HepG2 (cell line): Measurements from ENCODE around the gene CDK5RAP2. TPM values are rescaled to one million over a fixed set of nuclear protein-coding genes. Genes with fewer than 3 reads are reported as not detected.

Source experiments
- ATAC-seq: fragments of 200-7000 bp; cut with Tn5 transposase; 3 replicates; pipeline ENCODE4 v1.9.1; 2020; ENCODE audit warnings: mild to moderate bottlenecking, moderate library complexity
- BruUV-seq: library from RNA; stranded (reverse); fragments of 400-500 nt; replicated peaks from 2 replicates; lab custom pipeline; 2021; lab: Mats Ljungman, UMichigan
- CTCF ChIA-PET: fragments of 300-600 bp; formaldehyde crosslinking; extraction: SDS; loops from one replicate; lab custom pipeline; 2021; ENCODE audit warnings: low total read pairs, inconsistent platforms, low intra/inter-chr PET ratio; lab: Yijun Ruan, JAX
- POLR2A ChIA-PET: fragments of 350-600 bp; sonication (Branson Sonifier 250); formaldehyde crosslinking; loops from one replicate; lab custom pipeline; 2020; ENCODE audit warnings: antibody characterized with exemption, inconsistent platforms; lab: Yijun Ruan, JAX
- DNase-seq: peaks from one replicate; pipeline ENCODE4 v3.0.0-alpha.2; 2015; ENCODE audit warnings: low spot score
- FAIRE-seq: peaks from 3 replicates; lab custom pipeline; 2011; peaks lifted over from hg19 to GRCh38; lab: Jason Lieb, UNC
- H2AFZ ChIP-seq: one replicate; pipeline ENCODE4 v1.6.1; 2011; ENCODE audit warnings: low read length, inconsistent platforms
- H3K27ac ChIP-seq: fragments of 300-600 bp; 3 replicates; pipeline ENCODE4 v1.8.0; 2011; ENCODE audit warnings: mixed run types, mild to moderate bottlenecking, mixed read lengths, low read length, inconsistent platforms; ENCODE audit not compliant: insufficient read depth; ENCODE audit errors: extremely low read length
- H3K27me3 ChIP-seq, 2 experiments: fragments of 200-600 bp in 1 of 2; 2 replicates in 1 of 2; 3 replicates in 1 of 2; pipeline versions ENCODE4 v1.6.0 to v1.8.0; 2011; ENCODE audit warnings: low read length in 2 of 2, mild to moderate bottlenecking in 2 of 2, moderate library complexity in 2 of 2, inconsistent platforms in 1 of 2; ENCODE audit not compliant: insufficient read depth in 2 of 2, control insufficient read depth in 1 of 2
- H3K36me3 ChIP-seq, 2 experiments: fragments of 200-600 bp in 1 of 2; replicated peaks in 1 of 2; 2 replicates in 1 of 2; 3 replicates in 1 of 2; pipeline versions ENCODE4 v1.5.1 to v1.8.0; 2011; ENCODE audit warnings: low read length in 2 of 2, inconsistent platforms in 1 of 2; ENCODE audit not compliant: insufficient read depth in 2 of 2, control insufficient read depth in 1 of 2
- H3K4me1 ChIP-seq: 2 replicates; pipeline ENCODE4 v1.5.1; 2012; ENCODE audit warnings: low read length, inconsistent platforms; ENCODE audit not compliant: insufficient read depth
- H3K4me2 ChIP-seq: 2 replicates; pipeline ENCODE4 v1.6.0; 2011; ENCODE audit warnings: low read depth, low read length, inconsistent platforms
- H3K4me3 ChIP-seq, 3 experiments: fragments of 200-600 bp in 1 of 3; sonication (generic), shearing (Covaris generic) in 1 of 3; replicated peaks in 1 of 3; 2 replicates each; pipeline ENCODE4 v1.5.1; 2011 to 2016; ENCODE audit warnings: low read length in 3 of 3, inconsistent platforms in 2 of 3, low read depth in 2 of 3, mild to moderate bottlenecking in 2 of 3, control low read depth in 1 of 3, mixed read lengths in 1 of 3; ENCODE audit not compliant: insufficient read depth in 1 of 3
- H3K79me2 ChIP-seq: one replicate; pipeline ENCODE4 v1.6.1; 2011; ENCODE audit warnings: low read length, inconsistent platforms; ENCODE audit not compliant: insufficient read depth
- H3K9ac ChIP-seq: 2 replicates; pipeline ENCODE4 v1.6.0; 2011; ENCODE audit warnings: mild to moderate bottlenecking, low read depth, low read length, inconsistent platforms; ENCODE audit not compliant: insufficient read depth
- H3K9me3 ChIP-seq: 2 replicates; pipeline ENCODE4 v1.5.1; 2012; ENCODE audit warnings: mild to moderate bottlenecking, low read length
- H4K20me1 ChIP-seq: 2 replicates; pipeline ENCODE4 v1.6.0; 2011; ENCODE audit warnings: inconsistent platforms, mild to moderate bottlenecking, low read length, moderate library complexity; ENCODE audit not compliant: insufficient read depth
- AGO2 ChIP-seq: fragments of 200-400 bp; formaldehyde crosslinking; optimal IDR thresholded peaks from 2 replicates; pipeline ENCODE3; 2017; ENCODE audit warnings: mild to moderate bottlenecking, low read depth, low read length, moderate library complexity
- CEBPZ ChIP-seq: IDR thresholded peaks from 2 replicates; pipeline ENCODE4 v1.6.1; 2012; ENCODE audit warnings: low read length, improper control_type of control experiment
- ELF4 ChIP-seq: sonication (generic); formaldehyde crosslinking; IDR thresholded peaks from 2 replicates; pipeline ENCODE4 v1.5.0; 2020; ENCODE audit warnings: missing genetic modification reagents, mild to moderate bottlenecking, moderate library complexity, borderline replicate concordance
- SIN3A ChIP-seq: IDR thresholded peaks from 2 replicates; pipeline ENCODE4 v1.6.1; 2011; ENCODE audit warnings: low read depth, mild to moderate bottlenecking, control low read depth, low read length, borderline replicate concordance
- ZNF143 ChIP-seq: sonication (generic); formaldehyde crosslinking; IDR thresholded peaks from 2 replicates; pipeline ENCODE4 v1.4.0; 2020; ENCODE audit warnings: missing genetic modification reagents
- ZNF224 ChIP-seq: sonication (generic); formaldehyde crosslinking; IDR thresholded peaks from 2 replicates; pipeline ENCODE4 v1.5.0; 2020; ENCODE audit warnings: mild to moderate bottlenecking, missing genetic modification reagents
- ZNF354B ChIP-seq: sonication (generic); formaldehyde crosslinking; IDR thresholded peaks from 2 replicates; pipeline ENCODE4 v1.8.0; 2022; ENCODE audit warnings: mild to moderate bottlenecking, missing genetic modification reagents
- ZNF513 ChIP-seq: sonication (generic); formaldehyde crosslinking; conservative IDR thresholded peaks from 2 replicates; pipeline ENCODE4 v1.5.0; 2020; ENCODE audit warnings: missing genetic modification reagents
- ZNF567 ChIP-seq: sonication (generic); formaldehyde crosslinking; IDR thresholded peaks from 2 replicates; pipeline ENCODE4 v1.8.1; 2023; ENCODE audit warnings: mild to moderate bottlenecking, missing genetic modification reagents, borderline replicate concordance
- ZNF713 ChIP-seq: sonication (generic); formaldehyde crosslinking; IDR thresholded peaks from 2 replicates; pipeline ENCODE4 v1.4.0; 2020; ENCODE audit warnings: mild to moderate bottlenecking, missing genetic modification reagents
- ZNF720 ChIP-seq: sonication (generic); formaldehyde crosslinking; IDR thresholded peaks from 2 replicates; pipeline ENCODE4 v1.4.0; 2020; ENCODE audit warnings: missing genetic modification reagents
- WGBS: methylation state at CpG from one replicate; pipeline ENCODE4 v1.1.6; 2017; ENCODE audit warnings: low lambda C conversion rate; 5-methylcytosine and 5-hydroxymethylcytosine counted together
- in situ Hi-C: cut with HindIII; loops from 2 replicates; pipeline ENCODE4 v1.10.0; 2017; ENCODE audit warnings: low pct_unique_long_range_greater_than_20kb; ENCODE audit not compliant: extremely low pct_ligation_motif_present
- intact Hi-C: fragments of 100-400 bp; cut with micrococcal nuclease; formaldehyde crosslinking; loops from one replicate; pipeline ENCODE4 v1.10.0; 2022; ENCODE audit not compliant: unreplicated experiment
- polyA plus RNA-seq, 8 experiments: library from polyadenylated mRNA; depleted of rRNA in 3 of 8; stranded (reverse) in 7 of 8; unstranded in 1 of 8; fragments of >200 nt; fragmentation: Illumina TruSeq in 4 of 8; extraction: Trizol in 4 of 8; gene quantifications; 2 replicates each; pipeline versions ENCODE4 v1.2.1 to v1.2.3, GENCODE V29; 2011 to 2016; ENCODE audit warnings: low read depth in 4 of 8, missing spikeins in 1 of 8, mixed read lengths in 1 of 8; ENCODE audit not compliant: insufficient read depth in 1 of 8
- total RNA-seq, 5 experiments: library from RNA; depleted of rRNA; stranded (reverse); fragments of >200 nt; fragmentation: Illumina TruSeq; extraction: Trizol; gene quantifications; 2 replicates each; pipeline ENCODE4 v1.2.3, GENCODE V29; 2016; ENCODE audit warnings: low read depth in 1 of 5
- TF ChIP-seq, protein P1 (sequence below): IDR thresholded peaks from 2 replicates; pipeline ENCODE4 v1.6.1; 2018; ENCODE audit warnings: missing genetic modification reagents
- TF ChIP-seq, protein P2 (sequence below): sonication (generic); formaldehyde crosslinking; IDR thresholded peaks from 2 replicates; pipeline ENCODE4 v1.5.0; 2020; ENCODE audit warnings: mild to moderate bottlenecking, missing genetic modification reagents
- TF ChIP-seq, protein P3 (sequence below): sonication (generic); formaldehyde crosslinking; IDR thresholded peaks from 2 replicates; pipeline ENCODE4 v1.8.1; 2023; ENCODE audit warnings: mild to moderate bottlenecking, moderate library complexity, missing genetic modification reagents

Gene CDK5RAP2
- total and polyA plus RNA-seq, 2 of the 13 experiments (the other 11 are each of a cell fraction or from before 2014, with no cell fraction given) = 31.8 to 42.2 TPM

- TF ChIP-seq, protein P1, sequence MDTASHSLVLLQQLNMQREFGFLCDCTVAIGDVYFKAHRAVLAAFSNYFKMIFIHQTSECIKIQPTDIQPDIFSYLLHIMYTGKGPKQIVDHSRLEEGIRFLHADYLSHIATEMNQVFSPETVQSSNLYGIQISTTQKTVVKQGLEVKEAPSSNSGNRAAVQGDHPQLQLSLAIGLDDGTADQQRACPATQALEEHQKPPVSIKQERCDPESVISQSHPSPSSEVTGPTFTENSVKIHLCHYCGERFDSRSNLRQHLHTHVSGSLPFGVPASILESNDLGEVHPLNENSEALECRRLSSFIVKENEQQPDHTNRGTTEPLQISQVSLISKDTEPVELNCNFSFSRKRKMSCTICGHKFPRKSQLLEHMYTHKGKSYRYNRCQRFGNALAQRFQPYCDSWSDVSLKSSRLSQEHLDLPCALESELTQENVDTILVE = no peak
- TF ChIP-seq AGO2 = no peak
These were observed 21.5 kb downstream of the CDK5RAP2 start (continued) for GRCh38 chr9:120558454-120558853.

DNA sequence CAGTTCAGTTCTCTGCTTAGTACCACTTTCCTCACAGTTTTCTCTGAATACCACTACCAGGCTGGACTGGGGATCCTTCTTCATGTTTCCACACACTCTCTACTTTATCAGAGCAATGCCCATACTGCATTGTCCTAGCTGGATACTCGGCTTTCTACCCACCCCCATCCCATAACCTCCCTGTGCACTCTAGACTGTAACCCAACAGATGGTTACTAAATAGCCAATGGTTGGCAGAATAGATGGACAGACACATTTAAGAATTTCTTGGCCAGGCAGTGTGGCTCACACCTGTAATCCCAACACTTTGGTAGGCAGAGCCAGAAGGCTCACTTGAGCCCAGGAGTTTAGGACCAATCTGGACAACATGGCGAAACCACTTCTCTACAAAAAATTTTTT is 22.8 kb downstream of the CDK5RAP2 start:
- CTCF ChIA-PET = no interaction called here
- DNase-seq (no peak), ATAC-seq (no peak), FAIRE-seq (no peak)
- H3K9me3 ChIP-seq = no peaks in the 10 kb centered on the region
- H3K27me3 ChIP-seq = no peaks in the 10 kb centered on the region
- no peak overlapping the region for H3K4me2 ChIP-seq
- no peak overlapping the region for H3K27ac ChIP-seq
- no peak overlapping the region for H3K9ac ChIP-seq
- H3K79me2 ChIP-seq = peaks cover 64% of the 10 kb centered on the region
- no peaks in the 10 kb centered on the region for H4K20me1 ChIP-seq
- peaks cover 24% of the 10 kb centered on the region for H3K4me1 ChIP-seq
- WGBS = 47% methylated on average over 2 of the region's 2 CpGs
- H3K4me3 ChIP-seq = no peak overlapping the region
- BruUV-seq = no TSS peak
- in situ Hi-C loops (no loop called here), intact Hi-C loops (no loop called here)
- H2AFZ ChIP-seq = no peak overlapping the region
- peaks cover 10 to 33% of the 10 kb centered on the region in 2 experiments for H3K36me3 ChIP-seq
- POLR2A ChIA-PET = interaction anchor here (0.5 to 1.2 kb wide), 2 partner anchors 15 to 21 kb away, joined by 3 to 4 read pairs; no protein-coding TSS in a partner anchor
- no peak for TF ChIP-seq ELF4 (CRISPR knock-in tag)
- no peak for TF ChIP-seq ZNF354B (CRISPR knock-in tag)
- TF ChIP-seq ZNF143 = no peak
- TF ChIP-seq ZNF720 (CRISPR knock-in tag) = no peak
- TF ChIP-seq, protein P2, sequence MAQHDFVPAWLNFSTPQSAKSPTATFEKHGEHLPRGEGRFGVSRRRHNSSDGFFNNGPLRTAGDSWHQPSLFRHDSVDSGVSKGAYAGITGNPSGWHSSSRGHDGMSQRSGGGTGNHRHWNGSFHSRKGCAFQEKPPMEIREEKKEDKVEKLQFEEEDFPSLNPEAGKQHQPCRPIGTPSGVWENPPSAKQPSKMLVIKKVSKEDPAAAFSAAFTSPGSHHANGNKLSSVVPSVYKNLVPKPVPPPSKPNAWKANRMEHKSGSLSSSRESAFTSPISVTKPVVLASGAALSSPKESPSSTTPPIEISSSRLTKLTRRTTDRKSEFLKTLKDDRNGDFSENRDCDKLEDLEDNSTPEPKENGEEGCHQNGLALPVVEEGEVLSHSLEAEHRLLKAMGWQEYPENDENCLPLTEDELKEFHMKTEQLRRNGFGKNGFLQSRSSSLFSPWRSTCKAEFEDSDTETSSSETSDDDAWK (CRISPR knock-in tag) = no peak
- TF ChIP-seq ZNF713 = no peak
- no peak for TF ChIP-seq ZNF567
- TF ChIP-seq ZNF224 (CRISPR knock-in tag) = no peak
- no peak for TF ChIP-seq SIN3A
- no peak for TF ChIP-seq ZNF513 (CRISPR knock-in tag)
- TF ChIP-seq, protein P3, sequence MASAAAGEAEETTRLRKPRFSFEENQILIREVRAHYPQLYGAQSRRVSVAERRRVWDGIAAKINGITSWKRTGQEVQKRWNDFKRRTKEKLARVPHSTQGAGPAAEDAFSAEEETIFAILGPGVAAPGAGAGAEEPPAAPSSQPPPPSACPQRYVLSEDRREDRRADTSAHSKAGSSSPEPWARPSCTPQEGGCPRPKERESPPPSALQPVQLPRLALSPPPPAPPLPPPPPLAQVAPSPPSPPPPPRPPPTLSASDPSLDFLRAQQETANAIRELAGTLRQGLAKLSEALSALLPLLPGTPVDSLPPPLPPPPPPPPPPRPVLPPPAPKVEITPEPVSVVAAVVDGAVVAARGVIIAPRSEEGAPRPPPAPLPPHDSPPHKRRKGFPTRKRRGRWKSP (CRISPR knock-in tag) = no peak
- TF ChIP-seq CEBPZ = no peak
